Central memory CD4-positive, alpha-beta T cell (primary cell): ENCODE results near the gene RCOR1.
"Not testable (repeated sequence)": the region's sequence is repeated elsewhere in the genome, so short reads cannot be mapped to it uniquely, and the experiment has no call there.

ENCODE experiments used
- DNase-seq: peaks from one replicate; pipeline ENCODE4 v3.0.0; 2022

RCOR1 gene

DNA sequence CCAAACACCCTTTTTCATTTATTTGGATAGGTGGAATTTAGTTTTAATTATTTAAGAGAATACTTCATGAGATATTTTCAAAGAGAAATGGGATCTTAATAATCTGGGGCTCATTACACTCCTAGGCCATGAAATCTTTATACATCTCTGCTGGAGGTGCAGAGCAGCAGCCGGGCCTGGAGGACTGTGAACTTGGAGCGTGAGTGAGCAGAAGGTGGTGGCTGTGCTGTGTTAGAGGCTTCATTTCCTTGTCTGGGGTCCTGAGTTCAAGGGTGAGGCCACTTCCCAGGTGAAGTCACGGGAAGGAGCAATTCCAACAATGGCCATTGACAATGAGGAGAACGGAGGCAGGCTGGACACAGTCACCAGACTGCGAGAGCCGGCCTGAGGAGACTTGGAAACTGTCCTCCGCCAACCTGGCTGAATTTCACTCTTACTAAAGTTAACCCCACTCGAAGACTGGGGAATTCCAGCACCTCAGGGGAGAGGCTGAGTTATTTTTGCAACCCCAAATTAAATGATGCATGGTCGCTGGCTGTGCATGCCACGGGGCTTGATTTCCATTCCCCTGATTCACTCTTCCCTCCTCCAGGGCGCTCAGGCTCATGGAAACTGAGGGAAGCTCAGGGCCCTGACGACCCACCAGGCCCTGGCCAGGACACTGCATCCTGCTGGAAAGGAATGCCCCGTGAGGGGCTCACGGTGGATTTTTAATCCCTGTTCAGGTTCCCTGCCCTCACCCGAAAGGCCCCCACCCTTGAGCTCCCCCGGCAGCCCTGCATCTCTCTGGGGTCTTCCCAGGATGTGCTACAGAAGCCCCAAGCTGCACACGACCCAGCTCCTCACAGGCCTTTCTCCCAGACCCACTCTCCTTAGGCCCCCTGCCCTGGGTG, 162.2 kb downstream of the RCOR1 start:
- no peak for DNase-seq

DNA sequence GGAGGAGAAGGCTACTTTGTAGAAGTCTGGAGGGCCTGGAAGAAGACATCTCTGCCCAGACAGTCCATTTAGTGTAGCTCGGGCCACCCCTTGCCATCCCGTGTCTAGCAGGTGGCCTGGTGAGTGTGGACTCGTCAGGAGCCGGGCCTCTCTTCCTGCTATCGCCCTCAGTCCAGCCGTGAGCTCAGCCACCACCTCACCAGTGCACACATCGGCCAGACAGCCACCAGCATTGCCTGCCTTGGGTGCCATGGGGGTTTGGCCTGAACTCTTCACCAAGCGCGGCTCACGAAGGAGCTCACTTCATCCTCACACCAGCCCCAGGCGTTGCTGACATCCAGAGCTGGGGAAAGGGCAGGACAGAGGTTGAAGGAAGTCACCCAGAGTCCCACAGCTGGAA, 165.2 kb downstream of the RCOR1 start:
- no peak for DNase-seq

DNA sequence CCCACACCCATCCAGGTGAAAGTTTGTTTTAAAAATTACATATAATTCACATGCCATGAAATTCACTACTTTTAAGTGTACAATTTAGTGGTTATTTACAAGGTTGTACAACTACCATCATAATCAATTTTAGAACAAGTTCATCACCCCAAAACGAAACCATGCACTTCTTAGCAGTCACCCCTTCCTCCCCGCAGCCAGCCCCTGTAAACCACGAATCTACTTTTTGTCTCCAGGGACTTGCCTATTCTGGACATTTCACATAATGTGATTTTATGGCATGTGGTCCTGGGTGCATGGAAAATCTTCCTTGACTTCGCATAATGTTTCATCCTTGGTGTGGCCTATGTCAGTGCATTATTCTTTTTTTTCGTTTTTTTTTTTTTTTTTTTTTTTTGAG, 165.6 kb downstream of the RCOR1 start:
- no peak for DNase-seq

DNA sequence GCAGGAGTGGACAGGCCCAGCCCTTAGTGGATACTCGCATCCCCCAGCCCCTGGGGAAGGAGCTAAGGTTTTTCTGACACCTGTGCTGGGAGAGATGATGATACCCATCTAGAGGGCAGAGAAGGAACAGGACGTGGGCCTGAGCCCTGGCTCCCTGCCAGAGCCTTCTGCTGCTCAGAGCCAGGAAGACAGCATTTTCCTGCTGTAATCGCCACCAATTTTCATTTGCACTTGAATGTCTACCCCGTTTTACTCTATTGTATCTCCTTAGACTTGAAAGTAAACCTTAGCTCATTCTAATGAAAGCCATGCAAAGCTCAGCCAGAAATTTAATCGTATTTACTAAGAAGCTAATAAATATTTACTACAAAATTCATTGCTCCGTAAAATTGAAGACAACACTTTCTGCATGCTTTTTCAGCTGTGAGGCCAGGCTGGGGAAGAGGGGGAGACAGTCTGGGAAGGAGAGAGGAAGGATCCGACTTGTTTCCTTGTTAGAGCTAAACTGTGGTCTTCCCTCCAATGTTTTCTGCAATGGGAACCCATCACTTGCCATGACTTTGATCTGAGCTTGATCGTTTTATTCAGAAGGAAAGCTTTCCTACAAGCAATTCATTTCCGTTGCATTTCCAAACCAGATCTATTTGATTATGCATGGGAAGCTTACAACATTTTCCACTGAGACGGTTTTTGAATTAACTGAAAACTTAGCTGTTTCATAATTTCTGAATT, 167.2 kb downstream of the RCOR1 start:
- DNase-seq: no peak

DNA sequence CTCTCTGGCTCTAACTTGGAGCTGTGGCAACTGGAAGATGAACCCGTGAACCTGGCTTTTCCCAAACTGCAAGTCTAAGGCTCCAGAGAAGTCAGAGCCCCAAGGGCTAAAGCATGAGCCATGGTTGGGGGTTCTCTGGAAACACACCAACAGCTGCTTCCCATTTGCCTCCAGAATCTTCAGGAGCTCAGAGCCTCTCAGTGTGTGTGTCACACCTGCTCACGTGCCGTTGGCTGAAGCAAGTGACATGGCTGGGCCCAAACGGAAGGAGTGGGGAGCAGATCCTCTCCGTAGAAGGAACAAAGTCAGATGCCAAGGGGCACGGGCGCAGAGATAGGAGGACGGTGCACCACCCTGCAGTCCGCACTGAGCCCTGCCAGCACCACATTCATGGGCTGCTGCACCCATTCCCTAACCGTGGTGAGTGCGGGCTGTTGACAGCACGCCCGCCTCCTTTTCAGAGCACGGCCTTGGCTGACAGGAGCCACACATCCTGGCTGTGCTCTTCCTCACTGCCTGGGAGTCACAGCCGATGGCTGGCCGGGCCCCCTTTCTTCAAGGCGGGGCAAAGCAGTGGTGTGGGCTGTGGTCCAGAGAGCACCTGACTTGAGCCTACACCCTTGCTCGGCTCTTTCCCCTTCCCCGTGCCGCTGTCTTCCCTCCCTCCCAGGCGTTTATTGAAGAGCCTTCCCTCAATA, 168.2 kb downstream of the RCOR1 start:
- DNase-seq: no peak

DNA sequence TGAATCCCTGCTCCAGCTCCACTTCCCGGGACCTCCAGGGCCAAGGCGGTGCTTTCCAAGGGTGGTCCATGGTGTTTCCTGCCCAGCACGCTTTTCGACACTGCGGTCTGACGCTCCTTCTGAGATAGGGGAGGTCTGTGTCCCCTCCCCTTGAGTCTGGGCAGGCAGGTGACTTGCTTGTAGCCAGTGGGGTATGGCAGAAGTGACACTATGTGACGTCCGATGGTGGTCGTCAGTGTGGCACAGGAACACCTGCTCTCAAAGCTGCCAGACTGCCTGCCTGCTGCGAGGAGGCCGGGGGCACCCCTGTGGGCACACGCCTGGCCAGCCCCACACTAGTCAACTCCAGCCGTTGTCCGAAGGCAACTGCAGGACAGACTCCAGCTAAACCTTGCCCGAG, 168.8 kb downstream of the RCOR1 start:
- no peak for DNase-seq

DNA sequence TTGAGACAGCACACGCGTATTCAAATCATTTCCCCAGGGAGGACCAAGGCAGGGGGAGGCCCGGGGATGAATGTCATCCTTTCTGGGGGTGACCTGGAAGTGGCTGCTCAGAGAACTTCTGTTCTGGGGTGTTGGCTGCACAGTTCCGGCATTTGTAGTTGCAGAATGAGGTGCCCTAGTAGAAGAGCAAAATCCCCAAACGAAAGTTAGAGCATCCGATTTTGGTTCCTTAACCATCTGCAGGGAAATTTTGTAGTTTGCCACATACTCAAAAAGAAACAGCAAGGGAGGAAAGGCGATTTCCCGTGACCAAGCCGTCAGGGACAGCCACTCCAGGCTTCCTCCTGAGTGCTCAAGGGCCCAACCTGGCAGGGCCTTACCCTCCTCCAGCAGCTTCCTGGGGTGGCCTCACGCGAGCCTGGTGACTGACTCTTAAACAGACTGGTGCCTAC, 171.8 kb downstream of the RCOR1 start:
- no peak for DNase-seq

DNA sequence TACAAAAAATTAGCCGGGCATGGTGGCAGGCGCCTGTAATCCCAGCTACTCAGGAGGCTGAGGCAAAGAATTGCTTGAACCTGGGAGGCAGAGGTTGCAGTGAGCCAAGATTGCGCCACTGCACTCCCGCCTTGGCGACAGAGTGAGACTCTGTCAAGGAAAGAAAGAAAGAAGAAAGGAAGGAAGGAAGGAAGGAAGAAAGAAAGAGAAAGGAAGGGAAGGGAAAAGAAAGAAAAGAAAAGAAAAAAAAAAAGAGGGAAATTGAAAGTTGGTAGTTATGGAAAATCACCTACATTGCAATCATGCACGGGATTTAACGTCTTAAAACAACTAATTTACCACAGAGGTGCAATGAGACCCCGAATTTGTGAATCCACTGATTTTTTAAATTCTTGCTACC, 173.3 kb downstream of the RCOR1 start:
- not testable (repeated sequence) for DNase-seq

DNA sequence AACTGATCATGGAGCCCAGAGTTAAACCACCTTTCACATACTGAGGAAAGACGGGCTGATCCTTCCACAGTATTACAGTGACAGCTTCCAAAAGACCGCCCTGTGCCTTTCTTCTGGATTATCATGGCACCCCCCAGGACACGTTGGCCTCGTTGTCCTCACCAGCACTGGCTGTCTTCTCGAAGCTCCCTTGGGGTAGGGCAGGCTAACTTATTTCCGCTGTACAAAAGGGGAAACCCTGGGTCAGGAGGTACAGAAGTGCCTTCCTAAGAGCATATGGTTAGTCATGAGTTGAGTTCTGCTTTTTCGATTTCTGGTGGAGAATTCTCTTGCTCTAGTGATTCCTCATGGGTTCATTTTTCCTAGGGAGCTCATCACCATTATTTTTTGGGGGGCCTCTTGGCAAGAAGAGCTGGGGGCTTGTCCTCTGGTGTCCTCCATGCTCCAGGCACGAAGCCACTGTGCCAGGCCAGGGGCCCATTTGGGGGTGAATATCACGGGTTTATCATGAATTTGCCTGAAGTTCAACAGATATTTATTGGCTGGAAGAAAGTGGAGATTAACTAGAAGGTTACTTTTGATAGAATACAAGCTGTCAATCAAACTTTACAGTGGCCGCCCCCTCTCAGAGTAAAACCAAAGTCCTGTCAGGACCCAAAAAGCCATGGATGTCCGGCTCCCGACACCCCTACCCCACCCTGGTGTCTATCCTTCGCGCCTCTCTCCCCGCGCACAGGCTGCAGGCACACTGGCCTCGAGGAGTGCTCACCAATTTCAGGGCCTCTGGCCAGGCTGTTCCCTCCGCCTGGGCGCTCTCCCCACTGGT, 176.0 kb downstream of the RCOR1 start:
- DNase-seq: no peak

DNA sequence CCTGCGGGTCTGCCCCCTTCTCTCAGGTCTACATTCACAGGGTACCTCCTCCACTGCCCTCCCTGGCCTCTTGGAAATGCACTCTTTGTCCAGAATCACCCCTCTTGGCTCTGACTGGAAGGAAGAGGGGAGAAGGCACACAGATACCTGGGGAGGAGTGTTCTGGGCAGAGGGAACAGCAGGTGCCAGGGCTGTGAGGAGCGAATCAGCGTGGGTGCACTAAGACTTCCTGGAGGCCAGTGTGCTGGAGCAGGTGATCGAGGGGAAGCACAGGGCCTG, 176.5 kb downstream of the RCOR1 start:
- no peak for DNase-seq

DNA sequence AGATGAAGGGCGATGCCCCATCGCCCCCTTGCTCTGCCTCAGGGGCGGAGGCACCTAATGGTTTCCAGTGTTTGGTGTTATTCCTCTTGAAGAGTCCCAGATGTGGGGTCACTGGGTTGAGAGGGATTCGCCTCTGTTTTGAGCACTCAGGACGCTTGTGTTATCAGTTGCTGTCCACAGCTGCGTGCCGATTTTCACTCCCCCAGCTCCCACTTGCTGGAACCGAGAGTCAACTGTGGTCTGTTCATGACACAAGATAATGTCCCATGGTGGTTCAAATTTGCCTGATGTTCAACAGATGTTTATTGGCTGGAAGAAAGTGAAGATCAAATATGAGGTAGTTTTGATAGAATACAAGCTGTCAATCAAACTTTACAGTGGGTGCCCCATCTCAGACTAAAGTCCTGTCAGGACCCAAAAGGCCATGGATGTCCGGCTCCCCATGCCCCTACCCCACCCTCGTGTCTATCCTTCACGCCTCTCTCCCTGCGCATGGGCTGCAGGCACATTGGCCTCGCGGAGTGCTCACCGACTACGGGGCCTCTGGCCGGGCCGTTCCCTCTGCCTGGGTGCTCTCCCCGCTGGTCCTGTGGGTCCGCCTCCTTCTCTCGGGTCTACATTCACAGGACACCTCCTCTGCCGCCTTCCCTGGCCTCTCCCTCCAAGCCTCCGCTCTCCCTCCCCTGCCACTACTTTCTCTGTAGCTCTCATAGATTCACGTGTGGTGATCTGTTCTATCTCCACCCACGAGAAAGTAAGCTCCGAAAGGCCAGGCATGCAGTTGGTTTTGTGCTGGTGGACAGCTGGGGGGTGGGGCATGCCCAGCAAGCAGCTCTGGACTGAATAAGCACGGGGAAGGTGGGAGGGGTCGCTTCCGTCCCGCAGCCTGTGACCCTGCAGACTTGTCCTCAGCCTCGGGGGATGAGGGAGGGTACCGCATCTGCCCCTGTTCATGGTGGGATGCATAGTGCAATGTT, 178.0 kb downstream of the RCOR1 start:
- no peak for DNase-seq

DNA sequence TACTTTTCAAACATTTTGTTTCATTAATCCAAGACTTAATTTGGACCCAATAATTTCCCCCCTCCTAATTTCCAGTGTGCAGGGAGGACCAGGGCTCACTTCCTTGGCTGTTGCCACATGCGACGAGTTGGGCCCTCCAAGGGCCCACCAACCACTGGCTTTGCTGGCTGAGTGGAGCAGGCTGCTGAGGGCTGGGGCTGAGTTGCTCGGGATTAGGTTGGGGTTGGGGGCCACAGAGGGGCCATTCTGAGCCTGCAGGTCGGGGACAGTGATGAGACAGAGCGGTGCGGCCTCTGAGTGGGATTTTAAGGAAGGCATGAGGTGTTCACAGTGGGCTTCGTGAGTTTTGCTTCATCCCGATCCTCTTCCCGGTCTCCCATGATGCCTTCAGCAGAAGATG, 178.7 kb downstream of the RCOR1 start:
- no peak for DNase-seq

DNA sequence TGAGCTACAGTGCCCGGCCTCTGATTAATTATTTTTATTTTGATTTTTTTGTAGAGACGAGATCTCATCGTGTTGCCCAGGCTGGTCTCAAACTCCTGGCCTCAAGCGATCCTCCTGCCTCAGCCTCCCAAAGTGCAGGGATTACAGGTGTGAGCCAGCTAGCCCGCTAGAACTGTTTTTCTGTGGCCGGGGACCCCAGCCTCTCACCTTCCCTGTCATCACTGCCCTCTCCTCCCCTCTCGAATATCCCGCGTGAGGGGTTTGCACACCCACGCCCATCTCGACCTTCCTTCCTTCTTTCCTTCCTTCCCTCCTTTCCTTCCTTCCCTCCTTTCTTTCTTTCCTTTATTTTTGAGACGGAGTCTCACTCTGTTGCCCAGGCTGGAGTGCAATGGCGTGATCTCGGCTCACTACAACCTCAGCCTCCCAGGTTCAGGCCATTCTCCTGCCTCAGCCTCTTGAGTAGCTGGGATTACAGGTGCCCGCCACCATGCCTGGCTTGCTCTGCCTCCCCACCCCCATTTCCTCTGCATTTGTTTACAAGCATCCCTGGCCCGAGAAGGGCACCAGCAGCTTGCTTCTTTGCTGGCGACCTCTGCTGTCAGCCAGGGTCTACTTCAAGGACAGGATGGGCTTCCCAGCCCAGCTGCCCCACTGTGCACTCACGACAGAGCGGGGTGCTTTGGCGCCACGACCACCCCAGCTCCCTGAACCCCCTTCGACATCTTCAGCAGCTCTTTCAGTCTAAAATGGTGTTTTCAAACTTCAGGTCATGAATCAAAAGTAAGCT, 180.5 kb downstream of the RCOR1 start:
- DNase-seq: no peak

DNA sequence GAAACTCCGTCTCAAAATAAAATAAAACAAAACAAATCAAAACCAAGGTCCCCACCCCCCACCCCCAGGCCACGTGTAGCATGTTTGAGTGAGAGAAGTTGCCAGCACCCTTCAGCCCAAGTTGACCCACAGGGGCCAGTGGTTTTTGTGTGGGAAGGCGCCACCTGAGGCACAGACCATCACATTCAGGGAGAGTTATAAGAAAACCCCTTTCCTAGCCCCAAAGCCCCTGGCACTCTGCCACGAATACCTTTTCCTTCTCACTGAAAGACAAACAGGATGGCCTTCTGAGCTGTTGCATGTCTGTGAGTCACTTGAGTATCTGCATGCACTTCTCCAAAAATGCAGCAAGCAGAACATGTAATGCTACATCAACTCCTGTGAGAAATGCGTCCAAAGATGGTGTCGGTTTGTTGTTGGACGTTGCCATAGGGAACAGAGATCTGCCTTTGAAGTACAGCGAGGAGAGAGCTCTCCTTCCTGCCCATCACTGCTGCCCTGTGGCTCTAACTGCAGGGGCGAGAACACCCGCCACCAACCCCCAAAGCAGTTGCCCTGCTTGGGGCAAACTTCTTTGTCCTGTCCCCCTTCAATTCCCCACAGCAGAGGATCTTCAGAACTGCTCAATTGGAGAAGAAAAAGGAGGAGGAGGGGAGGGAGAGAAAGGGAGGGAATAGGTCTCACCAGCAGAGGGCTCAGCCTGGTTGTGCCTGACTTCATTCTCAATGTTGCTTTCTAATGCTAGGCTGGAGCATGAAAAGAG, 182.1 kb downstream of the RCOR1 start:
- DNase-seq: peak; percentile 82

DNA sequence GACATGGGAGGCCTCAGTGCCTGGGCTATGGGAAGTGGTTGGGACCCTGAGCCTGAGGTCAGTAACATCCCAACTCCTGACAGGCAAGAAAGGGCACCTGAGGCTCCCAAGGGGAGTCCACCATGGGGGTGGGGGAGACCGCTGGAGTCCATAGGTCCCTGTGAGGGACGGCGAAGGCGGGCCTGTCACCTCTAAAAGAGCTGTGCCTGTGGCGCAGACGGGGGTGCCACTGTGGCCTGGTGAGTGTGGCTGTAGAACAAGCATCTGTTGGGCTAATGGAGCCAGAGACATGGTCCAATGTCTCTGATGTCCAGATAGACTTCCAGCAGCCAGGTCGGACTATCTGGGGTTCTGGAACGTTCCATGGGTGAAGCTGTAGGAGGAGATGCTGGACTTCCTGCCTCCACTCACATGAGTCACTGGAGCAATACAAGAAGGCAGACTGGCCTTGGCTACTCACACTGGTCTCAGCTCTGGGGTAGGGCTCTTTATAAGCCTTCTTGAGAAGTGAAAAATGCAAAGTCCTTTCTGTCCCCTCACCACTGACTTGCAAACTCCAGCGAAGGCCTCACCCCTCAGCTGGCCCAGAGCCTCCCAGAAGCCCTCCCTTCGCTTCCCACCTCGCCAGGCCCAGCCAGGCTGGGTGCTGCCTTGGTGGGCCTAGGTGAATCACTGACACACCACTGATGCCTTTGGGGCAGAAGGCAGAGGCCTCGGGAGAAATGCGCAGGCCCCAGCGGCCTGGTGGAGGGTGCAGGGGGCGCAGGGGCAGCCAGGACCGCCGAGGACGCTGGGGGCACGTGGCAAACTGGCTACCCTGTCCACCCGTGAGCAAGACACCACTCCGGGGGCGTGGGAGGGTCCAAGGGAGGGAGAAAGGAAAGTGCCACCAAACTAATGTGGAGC, 183.7 kb downstream of the RCOR1 start:
- DNase-seq: no peak

DNA sequence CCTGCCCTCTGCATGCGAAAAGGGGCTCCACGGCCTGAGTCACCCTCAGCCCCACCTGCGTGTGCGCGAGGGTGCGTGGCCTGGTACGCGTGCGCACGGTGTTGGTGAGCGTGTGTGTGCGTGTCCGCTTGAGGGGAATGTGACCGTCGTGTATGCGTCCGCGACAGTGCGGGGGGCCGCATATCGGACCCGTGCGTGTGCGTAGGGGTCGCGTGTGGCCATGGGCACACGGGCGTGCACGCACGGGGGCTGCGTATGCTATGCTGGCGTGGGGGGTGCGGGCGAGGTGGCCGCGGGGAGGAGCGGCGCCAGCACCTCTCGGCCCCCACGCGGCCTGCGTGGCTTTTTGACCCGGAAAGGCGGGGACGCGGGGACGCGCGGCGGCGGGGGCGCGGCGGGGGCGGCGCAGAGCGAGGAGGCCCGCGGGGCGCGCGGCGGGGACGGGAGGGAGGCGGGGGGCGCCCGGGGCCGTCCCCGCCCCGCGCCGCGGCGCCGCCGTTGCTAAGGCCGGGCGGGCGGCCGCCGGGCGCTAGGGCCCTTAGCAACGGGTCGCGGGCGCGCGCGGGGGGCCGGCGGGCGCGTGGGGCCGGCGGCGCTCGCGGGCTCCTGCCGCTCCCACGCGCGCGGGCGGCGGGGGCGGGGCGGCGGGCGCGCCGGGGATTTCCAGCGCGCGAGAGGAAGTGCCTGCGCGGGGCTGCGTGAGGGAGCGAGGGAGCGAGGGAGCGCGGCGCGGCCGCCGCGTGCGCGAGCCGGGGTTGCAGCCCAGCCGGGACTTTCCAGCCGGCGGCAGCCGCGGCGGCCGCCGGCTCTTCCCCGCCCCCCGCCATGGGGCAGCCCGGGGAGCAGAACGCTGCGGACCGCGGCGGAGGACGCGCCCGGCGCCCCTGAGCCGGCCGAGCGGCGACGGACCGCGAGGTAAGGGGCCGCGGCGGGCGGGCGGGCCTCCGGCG, 184.6 kb downstream of the RCOR1 start, which contains the start of gene TRAF3:
TSS of gene TRAF3 (plus strand) at position 689 of the 950 bp plus-strand sequence. CDS start 92,753 bp downstream, outside the sequence.
- DNase-seq: peak; percentile 90

DNA sequence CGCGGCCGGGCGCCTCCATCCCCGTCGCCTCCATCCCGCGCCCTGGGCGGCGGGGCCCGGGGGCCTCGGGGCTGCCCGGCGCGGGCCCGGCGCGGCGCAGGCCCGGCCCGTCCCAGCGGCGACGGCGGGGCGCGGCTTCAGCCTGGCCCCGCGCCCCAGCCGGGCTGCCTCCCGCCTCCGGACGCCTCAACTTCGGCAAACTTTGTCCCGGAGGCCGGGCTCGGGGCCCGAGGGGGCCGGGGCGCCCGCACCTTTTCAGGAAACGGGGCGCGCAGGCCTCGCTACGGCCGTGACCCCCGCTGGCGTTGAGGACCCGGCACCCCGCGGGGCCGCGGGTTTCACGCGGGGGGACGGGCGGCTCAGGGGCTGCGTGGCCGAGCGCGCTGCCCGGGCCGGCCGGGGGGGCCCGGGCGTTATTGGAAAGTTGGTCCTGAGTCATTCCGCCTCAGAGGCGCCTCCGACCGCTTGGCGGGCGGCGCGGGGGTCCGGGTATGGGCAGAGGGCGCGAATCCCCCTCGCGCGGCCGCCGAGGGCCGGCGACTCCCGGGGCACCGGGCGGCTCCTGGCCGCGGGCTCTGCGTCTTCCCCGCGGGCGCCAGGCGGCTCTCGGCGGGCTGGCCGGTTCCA, 185.4 kb downstream of the RCOR1 start:
- DNase-seq: no peak
